ENCODE results near the gene CPNE8.

DNA sequence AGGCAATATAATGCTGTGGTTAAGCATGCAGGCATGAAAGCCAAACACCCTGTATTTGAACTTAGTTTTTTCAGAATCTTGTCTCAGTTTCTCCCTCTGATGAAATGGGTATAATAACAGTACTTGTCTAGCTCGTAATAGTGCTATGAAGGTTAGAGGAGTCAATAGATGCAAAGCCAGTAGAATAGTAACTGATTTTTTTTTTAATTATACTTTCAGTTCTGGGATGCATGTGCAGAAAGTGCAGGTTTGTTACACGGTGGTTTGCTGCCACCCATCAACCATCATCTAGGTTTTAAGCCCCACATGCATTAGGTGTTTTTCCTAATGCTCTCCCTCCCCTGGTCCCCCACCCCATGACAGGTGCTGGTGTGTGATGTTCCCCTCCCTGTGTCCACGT, 87.4 kb downstream of the CPNE8 start:
- TF ChIP-seq, protein P1, sequence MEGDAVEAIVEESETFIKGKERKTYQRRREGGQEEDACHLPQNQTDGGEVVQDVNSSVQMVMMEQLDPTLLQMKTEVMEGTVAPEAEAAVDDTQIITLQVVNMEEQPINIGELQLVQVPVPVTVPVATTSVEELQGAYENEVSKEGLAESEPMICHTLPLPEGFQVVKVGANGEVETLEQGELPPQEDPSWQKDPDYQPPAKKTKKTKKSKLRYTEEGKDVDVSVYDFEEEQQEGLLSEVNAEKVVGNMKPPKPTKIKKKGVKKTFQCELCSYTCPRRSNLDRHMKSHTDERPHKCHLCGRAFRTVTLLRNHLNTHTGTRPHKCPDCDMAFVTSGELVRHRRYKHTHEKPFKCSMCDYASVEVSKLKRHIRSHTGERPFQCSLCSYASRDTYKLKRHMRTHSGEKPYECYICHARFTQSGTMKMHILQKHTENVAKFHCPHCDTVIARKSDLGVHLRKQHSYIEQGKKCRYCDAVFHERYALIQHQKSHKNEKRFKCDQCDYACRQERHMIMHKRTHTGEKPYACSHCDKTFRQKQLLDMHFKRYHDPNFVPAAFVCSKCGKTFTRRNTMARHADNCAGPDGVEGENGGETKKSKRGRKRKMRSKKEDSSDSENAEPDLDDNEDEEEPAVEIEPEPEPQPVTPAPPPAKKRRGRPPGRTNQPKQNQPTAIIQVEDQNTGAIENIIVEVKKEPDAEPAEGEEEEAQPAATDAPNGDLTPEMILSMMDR (IDR thresholded peaks at IDR 0.05), result no peak
- TF ChIP-seq POLR2A (IDR thresholded peaks at IDR 0.05) (no peak), POLR2AphosphoS5 (IDR thresholded peaks at IDR 0.05) (no peak)

Data from prostate gland (tissue), 2 donors.